ENCODE results near the gene VIPAS39. TPM values are rescaled to one million over a fixed set of nuclear protein-coding genes. Genes with fewer than 3 reads are reported as not detected.

VIPAS39 gene
- total and polyA plus RNA-seq, 2 of the 13 experiments (the other 11 are each of a cell fraction or from before 2014, with no cell fraction given) = 13.3 to 21.5 TPM

- CTCF ChIA-PET (ENCODE audit: low intra/inter-chr PET ratio, low total read pairs) = no interaction called here
- H2AFZ ChIP-seq (ENCODE audit: low read length) = no peak overlapping the region
Observed at GRCh38 chr14:77416836-77417235, 40.6 kb downstream of the VIPAS39 start.

More at GRCh38 chr14:77416836-77417235, 40.6 kb downstream of the VIPAS39 start:
- intact Hi-C loops (cut with micrococcal nuclease; ENCODE audit: unreplicated experiment) (no loop called here), in situ Hi-C loops (cut with HindIII; ENCODE audit: extremely low pct_ligation_motif_present, low pct_unique_long_range_greater_than_20kb) (loop anchor here (10.0 kb wide), 1 partner anchor 112 kb away; no protein-coding TSS in a partner anchor)
- no peaks in the 10 kb centered on the region for H3K27me3 ChIP-seq (ENCODE audit: control insufficient read depth in 1 of 2, insufficient read depth in 2 of 2, low read length in 2 of 2)
- H3K4me2 ChIP-seq (ENCODE audit: low read depth, low read length) = no peak overlapping the region
- WGBS (ENCODE audit: low lambda C conversion rate) = 91% methylated on average over 4 of the region's 8 CpGs
- H3K27ac ChIP-seq (ENCODE audit: extremely low read length, insufficient read depth, low read length) = no peak overlapping the region
- H3K4me1 ChIP-seq (ENCODE audit: insufficient read depth, low read length) = no peaks in the 10 kb centered on the region
- FAIRE-seq = no peak
- BruUV-seq (replicated peaks) = TSS peak; percentile 45
- ATAC-seq = no peak
- no peak overlapping the region for H3K9ac ChIP-seq (ENCODE audit: insufficient read depth, low read depth, low read length)
- TF ChIP-seq, protein P1, sequence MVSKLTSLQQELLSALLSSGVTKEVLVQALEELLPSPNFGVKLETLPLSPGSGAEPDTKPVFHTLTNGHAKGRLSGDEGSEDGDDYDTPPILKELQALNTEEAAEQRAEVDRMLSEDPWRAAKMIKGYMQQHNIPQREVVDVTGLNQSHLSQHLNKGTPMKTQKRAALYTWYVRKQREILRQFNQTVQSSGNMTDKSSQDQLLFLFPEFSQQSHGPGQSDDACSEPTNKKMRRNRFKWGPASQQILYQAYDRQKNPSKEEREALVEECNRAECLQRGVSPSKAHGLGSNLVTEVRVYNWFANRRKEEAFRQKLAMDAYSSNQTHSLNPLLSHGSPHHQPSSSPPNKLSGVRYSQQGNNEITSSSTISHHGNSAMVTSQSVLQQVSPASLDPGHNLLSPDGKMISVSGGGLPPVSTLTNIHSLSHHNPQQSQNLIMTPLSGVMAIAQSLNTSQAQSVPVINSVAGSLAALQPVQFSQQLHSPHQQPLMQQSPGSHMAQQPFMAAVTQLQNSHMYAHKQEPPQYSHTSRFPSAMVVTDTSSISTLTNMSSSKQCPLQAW (CRISPR knock-in tag; IDR thresholded peaks at IDR 0.05) = no peak
- TF ChIP-seq TBP (CRISPR knock-in tag; IDR thresholded peaks at IDR 0.05) (no peak), HNF4A (CRISPR knock-in tag; IDR thresholded peaks at IDR 0.05) (no peak), DR1 (CRISPR knock-in tag; IDR thresholded peaks at IDR 0.05) (no peak), YEATS4 (CRISPR knock-in tag; IDR thresholded peaks at IDR 0.05; ENCODE audit: borderline replicate concordance) (no peak), IRF2 (CRISPR knock-in tag; IDR thresholded peaks at IDR 0.05) (no peak), SMAD3 (CRISPR knock-in tag; IDR thresholded peaks at IDR 0.05) (no peak), ZNF670 (CRISPR knock-in tag; IDR thresholded peaks at IDR 0.05; ENCODE audit: borderline replicate concordance) (no peak), RARG (CRISPR knock-in tag; IDR thresholded peaks at IDR 0.05; ENCODE audit: low read depth) (no peak), FOSL1 (CRISPR knock-in tag; IDR thresholded peaks at IDR 0.05; ENCODE audit: borderline replicate concordance) (no peak), U2AF2 (IDR thresholded peaks at IDR 0.05; ENCODE audit: low read depth, low read length) (no peak), TFE3 (CRISPR knock-in tag; IDR thresholded peaks at IDR 0.05) (no peak)
- TF ChIP-seq, protein P2, sequence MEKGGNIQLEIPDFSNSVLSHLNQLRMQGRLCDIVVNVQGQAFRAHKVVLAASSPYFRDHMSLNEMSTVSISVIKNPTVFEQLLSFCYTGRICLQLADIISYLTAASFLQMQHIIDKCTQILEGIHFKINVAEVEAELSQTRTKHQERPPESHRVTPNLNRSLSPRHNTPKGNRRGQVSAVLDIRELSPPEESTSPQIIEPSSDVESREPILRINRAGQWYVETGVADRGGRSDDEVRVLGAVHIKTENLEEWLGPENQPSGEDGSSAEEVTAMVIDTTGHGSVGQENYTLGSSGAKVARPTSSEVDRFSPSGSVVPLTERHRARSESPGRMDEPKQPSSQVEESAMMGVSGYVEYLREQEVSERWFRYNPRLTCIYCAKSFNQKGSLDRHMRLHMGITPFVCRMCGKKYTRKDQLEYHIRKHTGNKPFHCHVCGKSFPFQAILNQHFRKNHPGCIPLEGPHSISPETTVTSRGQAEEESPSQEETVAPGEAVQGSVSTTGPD (CRISPR knock-in tag; IDR thresholded peaks at IDR 0.05) = no peak
- TF ChIP-seq, protein P3, sequence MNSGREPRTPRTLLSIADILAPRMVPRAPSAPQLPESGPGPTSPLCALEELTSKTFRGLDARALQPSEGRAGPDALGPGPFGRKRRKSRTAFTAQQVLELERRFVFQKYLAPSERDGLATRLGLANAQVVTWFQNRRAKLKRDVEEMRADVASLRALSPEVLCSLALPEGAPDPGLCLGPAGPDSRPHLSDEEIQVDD (CRISPR knock-in tag; IDR thresholded peaks at IDR 0.05; ENCODE audit: borderline replicate concordance) = no peak
- TF ChIP-seq, protein P4, sequence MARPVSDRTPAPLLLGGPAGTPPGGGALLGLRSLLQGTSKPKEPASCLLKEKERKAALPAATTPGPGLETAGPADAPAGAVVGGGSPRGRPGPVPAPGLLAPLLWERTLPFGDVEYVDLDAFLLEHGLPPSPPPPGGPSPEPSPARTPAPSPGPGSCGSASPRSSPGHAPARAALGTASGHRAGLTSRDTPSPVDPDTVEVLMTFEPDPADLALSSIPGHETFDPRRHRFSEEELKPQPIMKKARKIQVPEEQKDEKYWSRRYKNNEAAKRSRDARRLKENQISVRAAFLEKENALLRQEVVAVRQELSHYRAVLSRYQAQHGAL (CRISPR knock-in tag; IDR thresholded peaks at IDR 0.05; ENCODE audit: not compliant biosample characterization) = no peak
- TF ChIP-seq, protein P5, sequence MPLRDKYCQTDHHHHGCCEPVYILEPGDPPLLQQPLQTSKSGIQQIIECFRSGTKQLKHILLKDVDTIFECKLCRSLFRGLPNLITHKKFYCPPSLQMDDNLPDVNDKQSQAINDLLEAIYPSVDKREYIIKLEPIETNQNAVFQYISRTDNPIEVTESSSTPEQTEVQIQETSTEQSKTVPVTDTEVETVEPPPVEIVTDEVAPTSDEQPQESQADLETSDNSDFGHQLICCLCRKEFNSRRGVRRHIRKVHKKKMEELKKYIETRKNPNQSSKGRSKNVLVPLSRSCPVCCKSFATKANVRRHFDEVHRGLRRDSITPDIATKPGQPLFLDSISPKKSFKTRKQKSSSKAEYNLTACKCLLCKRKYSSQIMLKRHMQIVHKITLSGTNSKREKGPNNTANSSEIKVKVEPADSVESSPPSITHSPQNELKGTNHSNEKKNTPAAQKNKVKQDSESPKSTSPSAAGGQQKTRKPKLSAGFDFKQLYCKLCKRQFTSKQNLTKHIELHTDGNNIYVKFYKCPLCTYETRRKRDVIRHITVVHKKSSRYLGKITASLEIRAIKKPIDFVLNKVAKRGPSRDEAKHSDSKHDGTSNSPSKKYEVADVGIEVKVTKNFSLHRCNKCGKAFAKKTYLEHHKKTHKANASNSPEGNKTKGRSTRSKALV (CRISPR knock-in tag; IDR thresholded peaks at IDR 0.05) = no peak
- POLR2A ChIA-PET = no interaction called here
- no peak for DNase-seq (ENCODE audit: low spot score)
- H3K79me2 ChIP-seq (ENCODE audit: insufficient read depth, low read length) = no peaks in the 10 kb centered on the region
- H4K20me1 ChIP-seq (ENCODE audit: insufficient read depth, low read length) = no peaks in the 10 kb centered on the region
- peaks cover 14% of the 10 kb centered on the region for H3K9me3 ChIP-seq (ENCODE audit: low read length)
- H3K4me3 ChIP-seq (replicated peaks in 1 of 3; ENCODE audit: insufficient read depth in 1 of 3, low read depth in 2 of 3, low read length in 3 of 3) = no peak overlapping the region
- no peaks in the 10 kb centered on the region for H3K36me3 ChIP-seq (replicated peaks in 1 of 2; ENCODE audit: control insufficient read depth in 1 of 2, insufficient read depth in 2 of 2, low read length in 2 of 2)
